ENCODE results near the gene LIF.

The LIF gene

GRCh38 chr22:30245985-30246813, at the start of gene LIF:
Gene LIF, minus strand, starts transcription at chr22:30246759. Its CDS starts 64 bp downstream, at chr22:30246695.
- peak within 1 kb of the TSS; percentile 36 for H3K4me3 ChIP-seq
- H3K36me3 ChIP-seq (replicated peaks) = no peaks in the 10 kb centered on the region
- DNase-seq (ENCODE audit: low spot score in 2 of 2) = peak; percentile 15 to 67
- H3K4me1 ChIP-seq = peaks cover 11% of the 10 kb centered on the region
- H3K27me3 ChIP-seq (ENCODE audit: low read depth) = no peaks in the 10 kb centered on the region
- in situ Hi-C loops (cut with MboI; ENCODE audit: low sequenced_read_pairs) = no loop called here
- H3K9me3 ChIP-seq = no peaks in the 10 kb centered on the region

- H3K36me3 ChIP-seq (replicated peaks) = peaks cover 7% of the 10 kb centered on the region
- in situ Hi-C loops (cut with MboI; ENCODE audit: low sequenced_read_pairs) = no loop called here
- no peak for DNase-seq (ENCODE audit: low spot score in 2 of 2)
- no peaks in the 10 kb centered on the region for H3K27me3 ChIP-seq (ENCODE audit: low read depth)
- H3K9me3 ChIP-seq = no peaks in the 10 kb centered on the region
- H3K4me3 ChIP-seq = no peak overlapping the region
- no peaks in the 10 kb centered on the region for H3K4me1 ChIP-seq
These were observed 49.8 kb upstream of the LIF start for GRCh38 chr22:30296324-30296723.

- H3K27me3 ChIP-seq (ENCODE audit: low read depth) = no peaks in the 10 kb centered on the region
- no peak for DNase-seq (ENCODE audit: low spot score in 2 of 2)
- H3K36me3 ChIP-seq (replicated peaks) = peaks cover 7% of the 10 kb centered on the region
- H3K9me3 ChIP-seq = no peaks in the 10 kb centered on the region
- H3K4me3 ChIP-seq = no peak overlapping the region
- no peaks in the 10 kb centered on the region for H3K4me1 ChIP-seq
- in situ Hi-C loops (cut with MboI; ENCODE audit: low sequenced_read_pairs) = no loop called here
These were observed 49.0 kb upstream of the LIF start for GRCh38 chr22:30295576-30295975.

GRCh38 chr22:30294830-30295229, 48.3 kb upstream of the LIF start:
- peaks cover 7% of the 10 kb centered on the region for H3K36me3 ChIP-seq (replicated peaks)
- in situ Hi-C loops (cut with MboI; ENCODE audit: low sequenced_read_pairs) = no loop called here
- H3K4me3 ChIP-seq = no peak overlapping the region
- peaks cover 3% of the 10 kb centered on the region for H3K4me1 ChIP-seq
- no peaks in the 10 kb centered on the region for H3K9me3 ChIP-seq
- no peaks in the 10 kb centered on the region for H3K27me3 ChIP-seq (ENCODE audit: low read depth)
- no peak for DNase-seq (ENCODE audit: low spot score in 2 of 2)

GRCh38 chr22:30294066-30294465, 47.5 kb upstream of the LIF start:
- Histone ChIP-seq H3K9me3 (no peaks in the 10 kb centered on the region), H3K36me3 (replicated peaks) (peaks cover 7% of the 10 kb centered on the region), H3K4me3 (no peak overlapping the region), H3K4me1 (peaks cover 4% of the 10 kb centered on the region), H3K27me3 (ENCODE audit: low read depth) (no peaks in the 10 kb centered on the region)
- in situ Hi-C loops (cut with MboI; ENCODE audit: low sequenced_read_pairs) = no loop called here
- no peak for DNase-seq (ENCODE audit: low spot score in 2 of 2)

GRCh38 chr22:30293026-30293425, 46.5 kb upstream of the LIF start:
- no peaks in the 10 kb centered on the region for H3K27me3 ChIP-seq (ENCODE audit: low read depth)
- peaks cover 7% of the 10 kb centered on the region for H3K36me3 ChIP-seq (replicated peaks)
- peaks cover 10% of the 10 kb centered on the region for H3K4me1 ChIP-seq
- in situ Hi-C loops (cut with MboI; ENCODE audit: low sequenced_read_pairs) = no loop called here
- no peaks in the 10 kb centered on the region for H3K9me3 ChIP-seq
- no peak for DNase-seq (ENCODE audit: low spot score in 2 of 2)
- no peak overlapping the region for H3K4me3 ChIP-seq

- peaks cover 7% of the 10 kb centered on the region; the same call in 1 of the 2 replicates for H3K36me3 ChIP-seq (replicated peaks)
- H3K27me3 ChIP-seq (ENCODE audit: low read depth) = no peaks in the 10 kb centered on the region
- in situ Hi-C loops (cut with MboI; ENCODE audit: low sequenced_read_pairs) = no loop called here
- no peak for DNase-seq (ENCODE audit: low spot score in 2 of 2)
- H3K4me3 ChIP-seq = no peak overlapping the region
- H3K4me1 ChIP-seq = peaks cover 10% of the 10 kb centered on the region
- no peaks in the 10 kb centered on the region for H3K9me3 ChIP-seq
These were observed 45.8 kb upstream of the LIF start for GRCh38 chr22:30292069-30292970.

- Histone ChIP-seq H3K36me3 (replicated peaks) (peaks cover 10% of the 10 kb centered on the region; the same call in 1 of the 2 replicates), H3K4me1 (peaks cover 10% of the 10 kb centered on the region), H3K9me3 (no peaks in the 10 kb centered on the region), H3K27me3 (ENCODE audit: low read depth) (no peaks in the 10 kb centered on the region), H3K4me3 (no peak overlapping the region)
- in situ Hi-C loops (cut with MboI; ENCODE audit: low sequenced_read_pairs) = no loop called here
- DNase-seq (ENCODE audit: low spot score in 2 of 2) = peak in 1 of 2 experiments; percentile 59
These were observed 44.7 kb upstream of the LIF start for GRCh38 chr22:30291058-30291892.

GRCh38 chr22:30290342-30291057, 43.9 kb upstream of the LIF start:
- Histone ChIP-seq H3K36me3 (replicated peaks) (peaks cover 10% of the 10 kb centered on the region; the same call in 1 of the 2 replicates), H3K4me3 (peak overlapping the region; percentile 60; the same call in 1 of the 2 replicates), H3K9me3 (no peaks in the 10 kb centered on the region), H3K27me3 (ENCODE audit: low read depth) (no peaks in the 10 kb centered on the region), H3K4me1 (peaks cover 10% of the 10 kb centered on the region)
- in situ Hi-C loops (cut with MboI; ENCODE audit: low sequenced_read_pairs) = no loop called here
- peak in 1 of 2 experiments; percentile 23 for DNase-seq (ENCODE audit: low spot score in 2 of 2)

GRCh38 chr22:30289980-30290313, 43.4 kb upstream of the LIF start:
- DNase-seq (ENCODE audit: low spot score in 2 of 2) = no peak
- Histone ChIP-seq H3K4me3 (peak overlapping the region; percentile 60), H3K36me3 (replicated peaks) (peaks cover 10% of the 10 kb centered on the region; the same call in 1 of the 2 replicates), H3K9me3 (no peaks in the 10 kb centered on the region), H3K27me3 (ENCODE audit: low read depth) (no peaks in the 10 kb centered on the region), H3K4me1 (peaks cover 10% of the 10 kb centered on the region)
- in situ Hi-C loops (cut with MboI; ENCODE audit: low sequenced_read_pairs) = no loop called here

- no peaks in the 10 kb centered on the region for H3K27me3 ChIP-seq (ENCODE audit: low read depth)
- DNase-seq (ENCODE audit: low spot score in 2 of 2) = peak; percentile 98 to 100
- H3K36me3 ChIP-seq (replicated peaks) = peaks cover 10% of the 10 kb centered on the region; the same call in 1 of the 2 replicates
- peak within 1 kb of the TSS; percentile 60 for H3K4me3 ChIP-seq
- no peaks in the 10 kb centered on the region for H3K9me3 ChIP-seq
- peaks cover 10% of the 10 kb centered on the region for H3K4me1 ChIP-seq
- in situ Hi-C loops (cut with MboI; ENCODE audit: low sequenced_read_pairs) = no loop called here
These were observed 42.8 kb upstream of the LIF start, which contains the start of gene CASTOR1 for GRCh38 chr22:30289141-30289979. Gene CASTOR1, minus strand, starts transcription at chr22:30289505. Its CDS starts 8 bp downstream, at chr22:30289497.

All from HAP-1 (cell line).